SK-N-SH treated with all-trans-retinoic acid at 6 μM for 48 hours (cell line): ENCODE data around the gene PCID2.

Experiments
- ARNTL ChIP-seq: fragments of 450-650 bp; formaldehyde crosslinking; IDR thresholded peaks from 2 replicates; pipeline ENCODE4 v1.5.0; 2020; ENCODE audit warnings: low read depth, mild to moderate bottlenecking, moderate library complexity, borderline replicate concordance
- BACH2 ChIP-seq: fragments of 250-450 bp; sonication (Bioruptor Pico); IDR thresholded peaks from 2 replicates; pipeline ENCODE4 v1.9.0; 2021; ENCODE audit warnings: mild to moderate bottlenecking, borderline replicate concordance
- CSDC2 ChIP-seq: fragments of 250-450 bp; sonication (Bioruptor Pico); IDR thresholded peaks from 2 replicates; pipeline ENCODE4 v1.5.0; 2020; ENCODE audit warnings: mild to moderate bottlenecking, moderate library complexity
- GLIS3 ChIP-seq: fragments of 250-450 bp; sonication (Bioruptor Pico); IDR thresholded peaks from 2 replicates; pipeline ENCODE4 v1.5.0; 2020; ENCODE audit warnings: mild to moderate bottlenecking, moderate library complexity
- PATZ1 ChIP-seq: fragments of 250-450 bp; sonication (Bioruptor Pico); IDR thresholded peaks from 2 replicates; pipeline ENCODE4 v1.8.0; 2020; ENCODE audit warnings: mild to moderate bottlenecking, moderate library complexity, borderline replicate concordance
- POU6F1 ChIP-seq: fragments of 250-450 bp; sonication (Bioruptor Pico); IDR thresholded peaks from 2 replicates; pipeline ENCODE4 v1.8.0; 2021; ENCODE audit warnings: low read depth, mild to moderate bottlenecking, moderate library complexity, borderline replicate concordance
- PPARA ChIP-seq: fragments of 250-450 bp; sonication (Bioruptor Pico); IDR thresholded peaks from 2 replicates; pipeline ENCODE4 v1.5.0; 2020; ENCODE audit warnings: mild to moderate bottlenecking, borderline replicate concordance
- RARB ChIP-seq: fragments of 250-450 bp; sonication (Bioruptor Pico); IDR thresholded peaks from 2 replicates; pipeline ENCODE4 v1.8.0; 2021; ENCODE audit warnings: mild to moderate bottlenecking, moderate library complexity
- TOX ChIP-seq: fragments of 250-450 bp; sonication (Bioruptor Pico); IDR thresholded peaks from 2 replicates; pipeline ENCODE4 v1.8.0; 2021; ENCODE audit warnings: mild to moderate bottlenecking, moderate library complexity, borderline replicate concordance
- ZFP30 ChIP-seq: fragments of 450-650 bp; formaldehyde crosslinking; IDR thresholded peaks from 2 replicates; pipeline ENCODE4 v1.5.0; 2022; ENCODE audit warnings: mild to moderate bottlenecking, moderate library complexity
- ZNF565 ChIP-seq: fragments of 450-650 bp; formaldehyde crosslinking; conservative IDR thresholded peaks from 2 replicates; pipeline ENCODE4 v1.5.0; 2020; ENCODE audit warnings: low read depth, mild to moderate bottlenecking, moderate library complexity
- ZNF70 ChIP-seq: fragments of 450-650 bp; formaldehyde crosslinking; IDR thresholded peaks from 2 replicates; pipeline ENCODE4 v1.5.0; 2020; ENCODE audit warnings: mild to moderate bottlenecking, moderate library complexity
- ZNF8 ChIP-seq: fragments of 450-650 bp; formaldehyde crosslinking; IDR thresholded peaks from 2 replicates; pipeline ENCODE4 v1.5.0; 2020; ENCODE audit warnings: mild to moderate bottlenecking, moderate library complexity

GRCh38 chr13:113202912-113203311, 5.6 kb downstream of the PCID2 start:
- no peak for TF ChIP-seq PATZ1 (CRISPR knock-in tag)
- TF ChIP-seq RARB (CRISPR knock-in tag): no peak
- TF ChIP-seq PPARA: no peak
- no peak for TF ChIP-seq TOX
- TF ChIP-seq ZNF565: no peak
- TF ChIP-seq CSDC2 (CRISPR knock-in tag): no peak
- TF ChIP-seq BACH2: no peak
- TF ChIP-seq ARNTL (CRISPR knock-in tag): no peak
- no peak for TF ChIP-seq ZFP30
- TF ChIP-seq ZNF70 (CRISPR knock-in tag): no peak
- no peak for TF ChIP-seq ZNF8 (CRISPR knock-in tag)
- TF ChIP-seq GLIS3 (CRISPR knock-in tag): no peak
- TF ChIP-seq POU6F1 (CRISPR knock-in tag): no peak
